HT1080 (cell line): ENCODE data around the gene ENO4. TPM values are rescaled to one million over a fixed set of nuclear protein-coding genes. Genes with fewer than 3 reads are reported as not detected.

Experiments
- DNase-seq: peaks from one replicate; pipeline ENCODE4 v3.0.0-alpha.2; 2015; ENCODE audit warnings: low read depth
- total RNA-seq: library from RNA; depleted of rRNA; stranded (reverse); fragments of >200 nt; shearing (Covaris generic); gene quantifications from 2 replicates; pipeline ENCODE4 v1.2.3, GENCODE V29; 2014

The ENO4 gene
- total RNA-seq, 1 experiment from 2014 or later: not detected

DNA sequence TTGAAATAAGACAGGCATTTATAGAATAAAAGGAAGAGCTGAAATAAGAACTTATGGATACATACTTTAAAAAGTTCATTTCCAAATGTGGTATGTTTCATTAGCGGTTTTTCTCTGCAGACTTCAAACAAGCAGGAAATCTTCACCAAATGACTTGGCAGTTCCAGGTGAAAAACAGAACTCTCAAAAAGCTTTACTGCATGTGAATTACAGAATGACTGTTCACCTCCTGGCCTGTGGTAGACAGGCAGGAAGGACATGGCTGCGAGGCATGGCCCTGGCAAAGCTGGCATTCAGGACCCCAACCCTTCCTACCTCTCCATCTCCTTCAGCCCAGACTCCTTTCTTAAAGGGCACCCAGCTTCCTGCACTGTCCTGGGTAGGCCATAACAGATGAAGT is 21.2 kb upstream of the ENO4 start:
- no peak for DNase-seq

DNA sequence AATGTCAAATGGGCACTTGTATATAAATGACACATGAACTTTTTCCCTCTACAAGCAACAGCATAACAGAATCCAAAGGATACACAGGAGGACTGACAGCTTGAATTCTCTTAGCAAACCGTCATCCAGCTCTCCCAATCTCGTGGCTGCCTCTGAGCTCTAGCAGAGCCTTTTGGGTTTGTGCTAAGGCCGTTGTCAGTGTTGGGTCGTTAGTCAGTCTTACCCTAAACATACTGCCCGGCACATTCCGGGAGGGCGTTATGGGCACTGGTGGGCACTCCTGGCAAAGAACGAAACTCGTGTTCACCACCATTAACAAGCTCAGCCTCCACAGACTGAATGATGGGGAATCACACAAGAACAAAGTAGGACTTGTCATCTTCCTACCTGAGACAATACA is 19.6 kb upstream of the ENO4 start:
- no peak for DNase-seq

DNA sequence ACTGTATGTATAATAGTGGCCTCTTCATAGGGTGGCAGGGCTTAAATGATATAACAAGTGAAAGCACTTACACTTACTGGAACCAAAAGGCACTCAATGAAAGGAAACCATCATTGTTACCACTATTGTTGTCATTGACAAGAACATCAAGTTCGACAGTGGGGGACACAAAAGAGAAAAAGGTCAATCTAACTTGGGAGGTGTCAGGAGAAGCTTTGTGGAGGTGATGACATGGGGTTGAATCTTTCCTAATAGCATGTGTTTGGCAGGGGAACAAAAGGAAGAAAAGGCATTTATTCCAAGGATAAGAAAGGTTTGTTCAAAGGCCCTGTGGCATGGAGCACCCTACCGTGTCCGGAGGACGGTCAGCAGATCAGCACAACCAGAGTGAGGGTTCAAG is 18.2 kb upstream of the ENO4 start:
- no peak for DNase-seq

DNA sequence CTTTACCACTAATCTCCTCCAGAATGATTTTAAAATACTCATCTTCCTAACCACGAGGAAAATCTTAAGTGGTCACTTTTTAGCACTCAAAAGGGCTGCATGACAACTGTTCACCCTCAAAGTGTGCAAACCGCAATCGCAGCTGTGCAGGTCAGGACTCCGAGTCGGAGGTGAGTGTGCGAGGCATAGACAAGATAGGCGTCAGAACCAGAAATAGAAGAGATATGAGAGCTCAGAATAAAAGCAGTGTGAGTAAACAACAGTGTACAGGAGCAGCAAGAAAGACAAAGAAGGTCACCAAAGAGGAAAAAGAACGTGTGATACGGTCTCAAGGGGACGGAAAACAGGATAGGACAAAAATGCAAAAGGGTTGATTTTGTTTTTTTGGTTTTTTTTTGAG is 17.5 kb upstream of the ENO4 start:
- no peak for DNase-seq

DNA sequence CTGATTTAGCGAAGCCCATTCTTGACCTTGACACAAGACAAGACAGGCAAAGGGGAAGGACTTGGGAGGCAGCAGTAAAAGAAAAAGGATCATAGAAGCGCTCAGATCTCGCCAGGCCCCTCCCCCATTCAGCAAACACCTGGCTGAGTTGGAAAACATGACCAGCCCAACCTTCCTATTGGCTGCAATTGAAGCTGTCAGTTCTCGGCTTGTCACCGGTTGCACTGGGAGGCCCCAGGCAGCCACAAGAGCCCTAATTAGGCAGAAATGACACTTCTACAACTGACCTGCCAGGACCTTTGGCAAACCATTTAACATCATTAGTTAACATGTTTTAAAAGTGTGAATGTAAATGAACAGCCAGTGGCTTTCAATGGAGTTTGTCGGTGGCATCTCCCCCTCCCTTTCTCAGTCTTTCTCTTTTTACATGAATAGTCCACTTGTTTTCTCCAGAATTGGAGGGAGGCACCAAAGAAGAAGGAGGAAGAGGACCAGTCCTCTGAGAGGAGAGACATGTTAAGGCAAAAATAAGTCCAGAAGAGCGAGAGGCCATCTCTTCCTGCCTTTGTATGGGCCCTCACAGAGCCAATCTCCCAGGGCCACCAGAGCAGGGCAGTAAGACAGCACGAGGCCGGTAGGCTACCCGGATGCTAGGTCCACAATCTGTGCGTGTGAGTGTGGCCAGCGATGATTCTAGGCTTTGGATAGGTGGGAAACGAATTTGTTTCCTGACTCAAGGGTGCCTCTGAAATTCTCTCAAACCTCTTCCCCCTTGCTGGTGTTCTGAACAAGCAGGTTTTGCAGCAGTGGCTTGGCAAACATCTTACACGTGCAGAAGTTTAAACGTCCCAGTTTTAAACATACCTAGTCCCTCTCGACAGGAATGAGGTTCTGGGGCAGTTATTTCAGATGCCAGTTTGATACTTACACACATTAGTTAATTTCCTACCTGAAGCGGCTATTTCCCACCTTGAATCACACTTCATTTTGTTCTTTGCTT is 15.0 kb upstream of the ENO4 start:
- DNase-seq: no peak

DNA sequence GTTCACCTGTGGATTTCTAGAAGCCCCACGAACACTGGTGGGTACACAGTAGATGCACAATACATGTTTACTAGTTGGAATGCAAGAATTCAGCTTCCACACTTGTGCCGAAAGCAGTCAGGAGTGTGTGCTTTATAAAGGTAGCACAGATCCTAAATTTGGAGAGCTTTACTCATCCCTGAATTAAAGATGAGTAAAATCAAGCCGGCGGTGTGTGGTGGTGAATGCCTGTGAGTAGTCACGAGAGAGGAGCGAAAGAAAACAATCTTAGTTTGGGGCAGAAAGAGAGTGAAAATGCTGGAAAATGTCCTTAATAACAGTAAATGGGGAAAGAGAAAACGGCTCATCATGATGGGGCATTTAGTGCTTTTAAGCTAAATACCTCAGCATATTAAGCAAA is 13.6 kb upstream of the ENO4 start:
- no peak for DNase-seq

DNA sequence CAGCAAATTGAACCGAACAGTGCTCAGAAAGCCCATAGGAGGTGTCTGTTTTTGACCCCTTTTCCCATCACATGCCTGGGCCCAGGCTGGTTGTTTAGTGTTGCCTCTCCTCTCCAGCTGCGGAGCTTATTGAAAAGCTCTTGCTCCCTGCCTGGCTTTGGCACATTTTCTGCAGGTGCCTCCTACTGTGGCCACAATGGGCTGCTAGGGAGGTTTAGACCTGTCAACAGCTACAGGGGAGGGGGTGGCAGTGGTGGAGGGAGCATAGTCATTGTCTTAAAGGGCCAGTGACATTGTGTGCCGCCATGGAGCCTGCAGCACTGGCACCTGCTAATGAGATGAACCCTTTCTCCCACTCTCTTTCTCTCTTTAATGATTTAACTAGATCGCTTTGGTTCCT is 13.2 kb upstream of the ENO4 start:
- DNase-seq: no peak

DNA sequence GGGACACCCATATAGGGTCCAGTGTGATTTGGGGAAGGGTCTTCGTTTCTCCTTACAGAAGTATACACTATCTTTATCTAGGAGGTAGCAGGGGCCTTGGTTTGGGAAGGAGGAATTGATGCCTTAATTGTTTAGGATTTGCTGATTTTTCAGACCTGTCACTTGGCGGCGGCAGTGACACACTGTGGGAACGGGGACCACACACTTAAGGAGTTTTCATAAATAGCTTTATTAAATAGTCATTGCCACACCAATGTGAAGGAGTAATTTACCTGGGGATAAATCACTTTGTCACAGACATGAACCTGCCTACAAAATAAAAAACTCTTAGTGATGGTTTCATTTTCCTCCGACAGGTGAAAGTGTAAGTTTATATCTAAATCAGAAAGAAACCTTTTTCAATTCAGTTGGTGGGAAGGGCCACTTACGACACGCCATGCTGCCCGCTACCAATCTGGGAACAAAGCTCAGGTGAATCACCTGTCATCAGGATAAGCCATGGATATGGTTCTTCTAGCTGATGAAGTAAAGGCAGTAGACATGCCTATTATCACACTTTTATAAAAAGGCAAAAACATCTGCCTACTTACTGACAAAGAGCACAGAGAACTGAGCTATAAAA is 12.3 kb upstream of the ENO4 start:
- no peak for DNase-seq

DNA sequence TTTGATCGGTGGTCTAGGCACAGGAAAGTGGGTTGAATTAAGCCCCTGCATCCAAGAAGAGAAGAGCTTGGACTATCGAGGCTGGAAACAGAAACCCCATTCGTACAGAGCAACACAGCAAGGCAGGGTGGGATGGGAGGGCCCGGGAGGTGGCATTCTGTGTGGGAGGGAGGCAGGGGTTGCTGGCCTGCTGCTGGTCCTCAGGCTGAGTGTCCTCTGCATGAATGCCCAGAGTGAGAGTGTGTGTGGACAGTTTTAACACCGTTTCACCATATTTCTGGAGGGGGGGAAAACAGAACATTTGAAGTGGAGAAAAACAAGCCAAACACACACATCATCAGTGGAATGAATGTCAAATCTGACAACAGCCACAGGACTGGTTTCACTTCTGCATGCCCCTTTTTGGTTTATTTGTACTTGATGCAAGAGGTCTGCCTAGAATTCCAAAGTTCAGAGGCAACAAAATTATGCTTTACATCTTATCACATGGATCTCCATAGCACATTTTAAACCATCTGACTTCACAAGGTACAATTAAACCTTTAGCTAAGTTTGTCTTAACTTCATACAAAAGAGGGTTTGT is 11.1 kb upstream of the ENO4 start:
- no peak for DNase-seq

DNA sequence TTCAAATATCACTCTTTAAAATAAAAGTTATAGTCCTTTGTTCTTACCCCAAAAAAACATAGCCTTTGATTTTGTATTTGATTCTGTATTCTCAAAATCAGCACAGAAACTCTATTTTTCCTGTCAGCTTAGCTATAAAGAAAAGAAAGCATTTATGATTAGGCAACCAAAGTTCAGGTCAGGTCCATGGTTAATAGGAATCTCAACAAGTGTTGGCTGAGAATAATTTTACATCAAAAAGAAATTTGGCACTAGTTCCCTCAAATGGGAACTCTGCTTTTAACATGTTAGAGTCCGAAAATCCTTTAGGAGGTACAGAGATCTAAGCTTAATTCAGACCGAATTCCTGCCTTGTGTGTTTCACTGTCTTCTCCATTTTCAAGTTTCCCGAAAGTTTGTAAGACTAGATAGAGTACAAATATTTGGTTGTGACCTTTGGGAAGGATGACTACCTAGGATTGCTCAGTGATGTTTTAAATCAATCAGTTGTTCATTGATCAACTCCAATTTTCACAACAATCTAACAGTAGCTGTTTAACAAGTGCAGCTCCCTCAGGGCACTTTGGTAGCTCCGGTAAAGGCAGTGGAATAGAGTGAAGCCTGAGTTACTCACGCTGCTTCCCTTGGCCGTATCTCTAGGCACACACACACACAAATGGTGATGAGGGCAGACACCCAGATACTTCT is 8.8 kb upstream of the ENO4 start:
- no peak for DNase-seq

DNA sequence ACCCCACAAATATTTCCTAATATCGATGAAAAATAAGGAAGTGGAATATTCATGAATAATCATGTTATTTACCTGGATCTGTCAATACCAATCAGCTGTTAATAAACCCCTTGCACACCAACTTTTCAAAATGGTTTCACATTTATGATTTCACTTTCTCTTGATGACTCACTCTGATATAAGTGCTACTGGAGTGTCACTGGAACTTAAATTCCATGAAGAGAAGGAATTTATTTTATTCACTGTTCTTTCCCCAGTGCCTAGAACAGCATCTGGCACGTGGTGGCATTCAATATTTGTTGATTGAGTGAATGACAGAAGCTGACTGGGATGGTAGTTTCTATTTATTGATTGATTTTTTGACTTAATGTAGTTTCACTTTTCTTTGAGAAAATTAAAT is 3.5 kb upstream of the ENO4 start:
- no peak for DNase-seq

DNA sequence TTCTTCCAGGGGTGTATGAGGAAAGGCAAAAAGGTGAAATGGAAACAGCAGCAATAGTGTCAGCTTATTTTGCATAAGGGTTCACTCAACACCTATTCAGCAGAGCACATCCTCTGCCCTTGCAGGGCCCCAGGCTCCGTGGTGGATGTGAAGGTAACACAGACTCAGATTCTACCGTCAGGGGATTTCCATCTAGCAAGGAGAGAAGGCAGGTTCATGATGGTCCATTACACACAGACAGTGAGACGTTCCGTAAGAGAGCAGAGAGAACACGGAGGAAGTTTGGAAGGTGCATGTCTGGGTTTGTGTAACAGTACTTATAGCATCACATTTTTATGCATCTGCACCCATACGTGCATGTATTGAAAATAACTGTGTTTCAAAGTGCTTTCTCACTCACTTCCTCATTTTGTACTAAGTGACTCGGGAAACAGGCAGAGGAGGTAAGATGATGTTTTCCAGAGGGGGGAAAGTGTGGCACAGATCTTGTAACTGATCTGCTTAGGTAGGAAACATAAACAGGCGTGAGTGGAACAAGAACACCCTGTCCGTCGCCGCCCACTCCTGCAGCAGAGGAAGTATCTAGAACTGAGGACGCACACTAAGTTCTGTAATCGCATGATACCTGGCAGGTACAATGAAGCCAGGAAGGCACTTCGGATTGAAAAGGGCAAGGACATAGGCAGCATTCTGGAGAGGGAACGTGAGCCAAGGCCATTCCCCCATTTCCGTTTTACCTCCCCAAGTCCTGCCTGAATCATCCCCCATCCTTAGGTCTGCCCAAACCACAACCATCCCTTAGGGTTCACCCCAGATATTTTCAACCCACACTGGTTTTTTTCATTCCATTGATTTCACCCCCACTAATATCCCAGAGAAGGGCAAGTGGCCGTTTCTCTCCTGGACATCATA is 1.0 kb upstream of the ENO4 start:
- DNase-seq: no peak

DNA sequence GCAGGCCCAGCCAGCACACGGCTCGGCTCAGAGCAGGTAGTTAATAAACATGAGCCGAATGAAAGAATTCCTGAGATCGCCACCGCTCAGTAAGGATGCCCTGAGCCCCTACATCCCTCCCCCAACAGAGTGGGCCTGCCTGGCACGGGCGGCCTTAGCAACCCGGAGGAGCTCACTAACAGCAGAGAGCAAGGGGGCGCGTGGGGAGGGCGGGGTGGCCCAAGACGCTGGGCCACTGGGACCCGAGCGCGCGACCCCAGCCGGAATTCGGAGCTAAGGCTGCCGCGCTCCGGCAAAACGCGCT is 403 bp upstream of the ENO4 start:
- no peak for DNase-seq

DNA sequence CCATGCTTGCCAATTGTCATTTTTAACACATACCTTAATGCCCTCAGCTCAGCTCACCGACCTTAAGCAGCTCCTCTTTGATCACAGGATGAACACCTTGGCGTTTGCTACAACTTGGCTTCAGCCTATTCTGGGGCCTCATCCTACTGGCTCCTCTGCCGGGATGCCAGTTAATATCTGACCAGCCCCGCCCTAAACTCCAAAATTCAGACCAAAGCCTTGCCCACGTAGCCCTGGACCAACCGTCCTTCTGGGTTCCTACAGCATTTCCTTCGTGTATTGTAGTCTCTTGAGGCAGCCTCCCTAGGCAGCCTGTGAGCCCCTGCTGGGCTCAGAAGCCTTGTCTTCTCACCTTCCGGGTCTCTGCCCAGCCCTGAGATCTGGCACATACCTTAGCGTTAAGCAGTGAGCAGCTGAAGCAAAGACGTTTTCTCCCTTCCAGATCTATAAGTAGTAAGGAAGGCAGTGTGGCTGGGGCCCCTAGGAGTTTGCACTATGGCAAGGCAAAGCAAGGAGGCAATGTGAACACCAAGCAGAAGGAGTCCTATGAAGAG is 836 bp downstream of the ENO4 start:
- no peak for DNase-seq

DNA sequence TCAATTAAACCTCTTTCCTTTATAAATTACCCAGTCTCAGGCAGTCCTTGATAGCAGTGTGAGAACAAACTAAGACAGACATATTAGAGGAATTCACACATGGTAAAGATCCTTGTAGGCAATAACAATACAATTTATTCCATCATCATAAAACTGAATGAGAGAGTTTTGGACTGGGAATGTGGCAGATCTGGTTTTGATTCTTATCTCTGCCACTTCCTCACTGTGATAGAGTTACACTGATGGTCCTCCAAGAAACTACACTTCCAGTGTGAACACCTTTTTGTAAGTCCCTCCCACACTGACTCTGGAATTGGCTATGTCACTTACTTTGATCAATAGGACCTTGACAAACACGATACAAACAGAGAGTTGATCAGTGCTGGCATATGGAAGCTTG is 2.9 kb downstream of the ENO4 start:
- DNase-seq: no peak

DNA sequence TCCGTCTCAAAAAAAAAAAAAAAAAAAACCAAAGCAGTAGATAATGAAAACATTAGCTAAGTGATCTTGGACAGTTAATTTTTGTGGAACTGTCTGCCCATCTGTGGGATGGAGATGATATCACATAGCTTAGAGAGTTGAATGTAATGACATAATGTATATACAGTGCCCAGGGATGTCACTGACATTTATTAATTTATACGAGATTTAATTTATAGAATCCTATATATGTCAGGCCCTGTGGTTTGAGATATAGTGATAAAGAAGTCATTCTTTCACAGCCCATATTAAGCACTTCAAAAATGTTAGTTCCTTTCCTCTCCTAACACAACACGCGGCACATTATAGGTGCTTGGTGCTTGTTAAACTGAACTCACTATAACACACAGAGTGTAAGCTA is 4.0 kb downstream of the ENO4 start:
- no peak for DNase-seq

DNA sequence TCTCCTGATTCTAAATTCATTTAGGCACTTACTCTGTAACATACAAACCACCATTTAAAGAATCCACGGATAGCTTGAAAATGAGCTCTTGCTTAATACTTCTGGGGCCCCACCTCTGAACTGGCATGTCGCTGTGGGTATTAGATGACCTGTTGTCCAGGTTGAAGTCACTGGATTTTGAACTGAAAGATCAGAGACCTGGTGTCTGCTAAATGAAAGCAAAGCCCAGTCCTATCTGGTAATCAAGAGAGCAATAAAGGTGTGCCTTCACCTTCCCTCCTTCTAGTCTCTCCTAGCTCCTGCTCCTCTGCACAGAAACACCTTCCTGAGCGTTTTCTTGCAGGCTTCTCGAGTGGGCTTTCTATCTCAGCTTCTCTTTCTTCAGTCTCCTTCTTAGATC is 4.4 kb downstream of the ENO4 start:
- DNase-seq: no peak

DNA sequence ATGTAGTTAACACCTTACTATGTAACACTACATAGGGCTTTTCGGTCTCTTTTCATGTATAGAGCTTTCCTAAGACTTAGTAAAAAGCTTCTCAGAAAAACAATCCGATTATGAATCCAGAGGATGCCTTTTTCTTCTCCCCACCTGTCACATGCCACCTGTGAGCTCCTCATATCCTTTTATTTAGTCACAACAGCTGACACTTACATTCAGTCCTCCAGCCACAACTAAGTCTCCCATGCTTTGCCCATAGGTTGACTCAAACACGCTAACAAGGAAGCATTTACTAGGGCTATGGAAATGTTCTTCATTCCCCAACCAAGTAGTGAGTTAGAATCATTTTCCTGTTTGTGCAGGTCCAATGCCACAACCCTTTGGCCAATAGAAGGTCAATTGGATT is 7.9 kb downstream of the ENO4 start:
- DNase-seq: no peak

DNA sequence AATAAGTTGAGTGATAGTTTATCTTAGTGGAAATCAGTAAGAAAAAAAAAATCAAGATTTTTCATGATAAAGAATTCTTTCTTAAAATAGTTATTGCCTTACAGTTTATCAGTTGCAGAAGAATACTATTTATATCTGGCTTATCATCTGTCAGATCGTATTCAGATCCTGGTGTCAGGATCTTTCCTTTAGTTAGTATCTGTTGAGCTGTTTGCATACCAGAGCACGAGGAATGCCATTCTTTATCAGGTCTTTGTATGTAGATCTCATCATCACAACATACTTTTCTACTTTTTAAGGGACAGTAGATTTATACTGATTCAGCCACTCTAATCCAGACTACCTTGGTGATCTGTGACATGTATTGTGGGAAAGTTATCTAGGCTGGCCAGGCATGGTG is 12.5 kb downstream of the ENO4 start:
- DNase-seq: no peak

DNA sequence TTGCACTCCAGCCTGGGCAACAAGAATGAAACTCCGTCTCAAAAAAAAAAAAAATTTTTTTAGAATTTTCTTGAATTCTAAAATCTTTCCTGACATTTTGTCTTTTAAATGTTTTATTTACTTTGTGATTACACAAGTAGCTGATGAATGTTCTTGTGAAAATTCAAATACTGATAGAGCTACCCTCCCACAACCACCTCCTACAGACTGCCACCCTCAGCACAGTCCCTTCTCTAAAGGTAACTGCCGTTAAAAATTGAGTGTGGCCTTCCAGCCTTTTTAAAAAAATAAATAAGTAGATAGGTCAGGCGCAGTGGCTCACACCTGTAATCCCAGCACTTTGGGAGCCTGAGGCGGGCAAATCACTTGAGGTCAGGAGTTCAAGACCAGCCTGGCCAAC is 15.1 kb downstream of the ENO4 start:
- DNase-seq: no peak

DNA sequence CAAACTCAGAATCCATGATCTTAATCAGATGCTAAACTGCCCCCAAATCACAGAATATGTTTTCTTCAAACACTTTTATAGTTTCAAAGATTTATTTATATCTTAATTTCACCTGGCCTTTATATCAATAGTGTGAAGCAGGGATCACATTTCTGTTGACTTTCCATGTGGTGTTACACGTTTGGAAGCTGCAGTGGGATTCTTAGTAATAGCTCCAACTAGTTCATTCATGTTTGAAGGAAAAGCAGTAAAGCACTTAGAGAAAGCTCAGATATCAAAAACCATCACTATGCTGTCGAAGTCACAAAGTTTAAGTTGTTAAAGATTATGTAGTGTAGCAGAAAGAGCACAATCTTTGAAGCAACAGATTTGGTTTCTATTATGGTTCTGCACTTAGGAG is 16.8 kb downstream of the ENO4 start:
- no peak for DNase-seq
